ENCODE measurements around the gene CENPE.
"Not testable (repeated sequence)": the region's sequence is repeated elsewhere in the genome, so short reads cannot be mapped to it uniquely, and the experiment has no call there.

Gene CENPE, protein sequence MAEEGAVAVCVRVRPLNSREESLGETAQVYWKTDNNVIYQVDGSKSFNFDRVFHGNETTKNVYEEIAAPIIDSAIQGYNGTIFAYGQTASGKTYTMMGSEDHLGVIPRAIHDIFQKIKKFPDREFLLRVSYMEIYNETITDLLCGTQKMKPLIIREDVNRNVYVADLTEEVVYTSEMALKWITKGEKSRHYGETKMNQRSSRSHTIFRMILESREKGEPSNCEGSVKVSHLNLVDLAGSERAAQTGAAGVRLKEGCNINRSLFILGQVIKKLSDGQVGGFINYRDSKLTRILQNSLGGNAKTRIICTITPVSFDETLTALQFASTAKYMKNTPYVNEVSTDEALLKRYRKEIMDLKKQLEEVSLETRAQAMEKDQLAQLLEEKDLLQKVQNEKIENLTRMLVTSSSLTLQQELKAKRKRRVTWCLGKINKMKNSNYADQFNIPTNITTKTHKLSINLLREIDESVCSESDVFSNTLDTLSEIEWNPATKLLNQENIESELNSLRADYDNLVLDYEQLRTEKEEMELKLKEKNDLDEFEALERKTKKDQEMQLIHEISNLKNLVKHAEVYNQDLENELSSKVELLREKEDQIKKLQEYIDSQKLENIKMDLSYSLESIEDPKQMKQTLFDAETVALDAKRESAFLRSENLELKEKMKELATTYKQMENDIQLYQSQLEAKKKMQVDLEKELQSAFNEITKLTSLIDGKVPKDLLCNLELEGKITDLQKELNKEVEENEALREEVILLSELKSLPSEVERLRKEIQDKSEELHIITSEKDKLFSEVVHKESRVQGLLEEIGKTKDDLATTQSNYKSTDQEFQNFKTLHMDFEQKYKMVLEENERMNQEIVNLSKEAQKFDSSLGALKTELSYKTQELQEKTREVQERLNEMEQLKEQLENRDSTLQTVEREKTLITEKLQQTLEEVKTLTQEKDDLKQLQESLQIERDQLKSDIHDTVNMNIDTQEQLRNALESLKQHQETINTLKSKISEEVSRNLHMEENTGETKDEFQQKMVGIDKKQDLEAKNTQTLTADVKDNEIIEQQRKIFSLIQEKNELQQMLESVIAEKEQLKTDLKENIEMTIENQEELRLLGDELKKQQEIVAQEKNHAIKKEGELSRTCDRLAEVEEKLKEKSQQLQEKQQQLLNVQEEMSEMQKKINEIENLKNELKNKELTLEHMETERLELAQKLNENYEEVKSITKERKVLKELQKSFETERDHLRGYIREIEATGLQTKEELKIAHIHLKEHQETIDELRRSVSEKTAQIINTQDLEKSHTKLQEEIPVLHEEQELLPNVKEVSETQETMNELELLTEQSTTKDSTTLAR (N-terminal part only)

DNA sequence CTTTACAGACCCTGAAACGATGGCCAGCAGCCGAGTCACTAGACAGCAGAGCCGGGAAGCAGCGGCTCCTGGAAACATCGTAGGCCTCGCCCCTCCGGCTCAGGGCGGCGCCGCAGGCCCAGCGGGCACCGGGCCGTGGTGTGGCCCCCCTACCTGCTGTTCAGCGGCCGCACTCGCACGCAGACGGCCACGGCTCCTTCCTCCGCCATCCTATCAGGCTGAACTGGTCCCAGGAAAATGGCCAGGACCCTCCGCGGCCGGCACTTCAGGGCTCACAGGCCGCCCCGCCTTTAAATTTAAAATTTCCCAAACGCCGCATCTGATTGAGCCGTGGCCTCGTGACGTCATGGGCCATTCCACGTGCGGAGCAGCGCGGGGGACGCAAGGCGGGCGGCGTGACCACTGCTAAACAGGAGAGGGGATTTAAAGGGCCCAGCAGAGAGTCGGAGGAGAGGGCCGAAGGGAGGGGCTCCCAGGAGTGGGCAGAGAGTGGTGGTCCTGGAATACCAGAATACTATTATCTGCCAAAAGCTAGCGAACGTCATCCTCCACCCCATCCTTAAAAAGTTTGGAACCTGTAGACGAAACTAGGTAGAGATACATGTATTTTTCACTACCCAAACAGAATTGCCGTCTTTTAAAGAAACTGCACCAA lies at the start of gene CENPE:
CENPE (minus strand) TSS at position 233 of the 655 bp plus-strand sequence; CDS start at position 209, 24 bp downstream.
- peak within 1 kb of the TSS; percentile 78 for H3K4me3 ChIP-seq (ENCODE audit: low read length)
- TF ChIP-seq, protein P1, sequence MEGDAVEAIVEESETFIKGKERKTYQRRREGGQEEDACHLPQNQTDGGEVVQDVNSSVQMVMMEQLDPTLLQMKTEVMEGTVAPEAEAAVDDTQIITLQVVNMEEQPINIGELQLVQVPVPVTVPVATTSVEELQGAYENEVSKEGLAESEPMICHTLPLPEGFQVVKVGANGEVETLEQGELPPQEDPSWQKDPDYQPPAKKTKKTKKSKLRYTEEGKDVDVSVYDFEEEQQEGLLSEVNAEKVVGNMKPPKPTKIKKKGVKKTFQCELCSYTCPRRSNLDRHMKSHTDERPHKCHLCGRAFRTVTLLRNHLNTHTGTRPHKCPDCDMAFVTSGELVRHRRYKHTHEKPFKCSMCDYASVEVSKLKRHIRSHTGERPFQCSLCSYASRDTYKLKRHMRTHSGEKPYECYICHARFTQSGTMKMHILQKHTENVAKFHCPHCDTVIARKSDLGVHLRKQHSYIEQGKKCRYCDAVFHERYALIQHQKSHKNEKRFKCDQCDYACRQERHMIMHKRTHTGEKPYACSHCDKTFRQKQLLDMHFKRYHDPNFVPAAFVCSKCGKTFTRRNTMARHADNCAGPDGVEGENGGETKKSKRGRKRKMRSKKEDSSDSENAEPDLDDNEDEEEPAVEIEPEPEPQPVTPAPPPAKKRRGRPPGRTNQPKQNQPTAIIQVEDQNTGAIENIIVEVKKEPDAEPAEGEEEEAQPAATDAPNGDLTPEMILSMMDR (IDR thresholded peaks at IDR 0.05; ENCODE audit: insufficient read depth, low read depth, low read length, missing control alignments) = no peak
- DNase-seq (ENCODE audit: low read depth) = peak; percentile 88

DNA sequence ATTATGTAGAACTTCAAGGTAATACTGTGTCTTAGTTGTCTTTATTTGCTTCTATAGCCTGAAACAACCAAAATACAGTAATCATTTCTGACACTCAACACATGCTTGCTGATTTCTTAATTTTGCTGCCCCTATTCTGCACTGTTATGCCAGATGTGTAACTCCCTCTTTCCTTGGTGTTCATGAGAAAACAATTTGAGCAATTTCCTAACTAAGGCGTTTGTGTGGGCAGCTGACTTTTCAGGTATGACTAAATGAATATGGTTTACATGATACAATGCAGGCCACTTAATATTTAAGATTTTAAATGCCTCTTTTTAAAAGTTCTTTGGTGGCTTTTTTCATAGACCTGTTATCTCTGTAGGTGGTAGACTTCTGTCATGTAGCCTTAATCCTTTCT lies 46.1 kb upstream of the CENPE start:
- no peak overlapping the region for H3K4me3 ChIP-seq (ENCODE audit: low read length)
- TF ChIP-seq, protein P1 (IDR thresholded peaks at IDR 0.05; ENCODE audit: insufficient read depth, low read depth, low read length, missing control alignments) = no peak
- DNase-seq (ENCODE audit: low read depth) = peak; percentile 62

DNA sequence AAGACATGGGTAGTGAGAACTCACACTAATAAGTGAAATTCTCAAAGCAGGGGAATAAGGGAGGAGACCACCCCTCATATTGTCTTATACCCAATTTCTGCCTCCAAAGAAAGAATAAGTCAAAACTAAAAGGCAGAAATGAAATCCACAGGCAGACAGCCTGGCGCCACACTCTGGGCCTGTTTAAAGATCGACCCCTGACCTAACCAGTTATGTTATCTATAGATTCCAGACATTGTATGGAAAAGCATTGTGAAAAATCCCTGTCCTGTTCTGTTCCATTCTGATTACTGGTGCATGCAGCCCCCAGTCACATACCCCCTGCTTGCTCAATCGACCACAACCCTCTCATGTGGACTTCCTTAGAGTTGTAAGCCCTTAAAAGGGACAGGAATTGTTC lies 32.8 kb upstream of the CENPE start:
- not testable (repeated sequence) for DNase-seq (ENCODE audit: low read depth); H3K4me3 ChIP-seq (ENCODE audit: low read length)

DNA sequence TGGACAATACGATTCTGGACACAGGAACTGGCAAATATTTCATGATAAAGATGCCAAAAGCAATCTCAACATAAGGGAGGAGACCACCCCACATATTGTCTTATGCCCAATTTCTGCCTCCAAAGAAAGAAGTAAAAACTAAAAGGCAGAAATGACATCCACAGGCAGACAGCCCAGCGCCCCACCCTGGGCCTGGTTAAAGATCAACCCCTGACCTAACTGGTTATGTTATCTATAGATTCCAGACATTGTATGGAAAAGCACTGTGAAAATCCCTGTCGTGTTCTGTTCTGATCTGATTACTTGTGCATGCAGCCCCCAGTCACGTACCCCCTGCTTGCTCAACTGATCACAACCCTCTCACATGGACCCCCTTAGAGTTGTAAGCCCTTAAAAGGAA lies 25.4 kb upstream of the CENPE start:
- DNase-seq (ENCODE audit: low read depth); H3K4me3 ChIP-seq (ENCODE audit: low read length): not testable (repeated sequence)

DNA sequence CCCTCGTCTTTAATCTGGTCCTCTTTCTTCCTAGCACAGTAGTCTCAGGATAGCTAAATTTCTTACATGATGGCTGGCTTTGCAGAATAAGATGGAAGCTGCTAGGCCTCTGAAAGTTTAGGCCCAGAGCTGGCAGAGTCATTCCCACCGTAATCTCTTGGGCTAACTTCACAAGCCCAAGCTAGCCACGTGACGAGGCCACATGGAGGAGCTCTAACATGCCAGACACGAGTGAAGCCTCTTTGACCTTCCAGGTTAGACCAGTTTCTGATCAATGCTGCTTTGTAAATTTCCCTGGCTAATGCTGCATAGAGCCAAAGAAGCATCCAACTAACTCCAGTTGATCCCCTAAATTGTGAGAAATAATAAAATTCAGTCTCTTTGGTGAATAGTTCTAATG lies 9.5 kb upstream of the CENPE start:
- TF ChIP-seq, protein P1 (IDR thresholded peaks at IDR 0.05; ENCODE audit: insufficient read depth, low read depth, low read length, missing control alignments) = peak; percentile 33
- DNase-seq (ENCODE audit: low read depth) = peak; percentile 46

DNA sequence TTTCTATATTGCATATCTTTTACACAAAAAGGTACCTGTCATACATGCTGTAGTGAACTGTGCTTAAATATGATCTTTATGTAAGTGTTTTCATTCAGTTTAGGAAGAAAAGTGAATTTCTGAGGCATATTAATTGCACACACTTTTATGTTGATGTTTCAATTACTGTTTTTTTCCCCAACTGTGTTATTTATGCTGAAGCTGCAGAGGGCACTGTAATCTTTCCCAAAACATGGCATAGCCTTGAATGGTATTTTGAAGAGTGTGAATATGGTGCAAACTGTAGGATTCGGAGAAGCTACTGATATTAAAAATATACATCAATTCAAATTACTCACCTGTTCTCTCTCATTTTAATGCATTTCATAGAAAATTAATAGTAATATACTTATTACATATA lies 6.0 kb upstream of the CENPE start:
- TF ChIP-seq, protein P1 (IDR thresholded peaks at IDR 0.05; ENCODE audit: insufficient read depth, low read depth, low read length, missing control alignments) = peak; percentile 63
- H3K4me3 ChIP-seq (ENCODE audit: low read length) = no peak overlapping the region
- peak; percentile 48 for DNase-seq (ENCODE audit: low read depth)

More for the DNA sequence above, 9.5 kb upstream of the CENPE start:
- H3K4me3 ChIP-seq (ENCODE audit: low read length) = no peak overlapping the region

DNA sequence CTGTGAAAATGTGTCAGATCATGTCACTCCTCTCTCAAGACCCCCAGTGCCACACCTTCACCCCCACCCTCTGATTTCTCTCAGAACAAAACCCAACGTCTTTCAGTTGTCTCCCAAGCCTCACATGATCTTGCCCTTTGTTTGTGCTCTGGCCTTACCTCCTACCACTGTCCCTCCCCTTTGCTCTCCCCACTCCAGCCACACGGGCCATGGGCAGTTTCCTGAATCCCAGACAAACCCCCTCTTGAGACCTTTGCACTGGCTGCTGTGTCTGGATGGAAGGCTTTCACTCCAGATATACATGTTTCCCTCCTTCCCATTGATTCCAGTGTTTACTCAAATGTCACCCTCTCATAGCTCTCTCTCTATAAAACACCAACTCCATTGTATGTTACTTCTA lies 3.6 kb upstream of the CENPE start:
- no peak overlapping the region for H3K4me3 ChIP-seq (ENCODE audit: low read length)
- no peak for DNase-seq (ENCODE audit: low read depth)
- TF ChIP-seq, protein P1 (IDR thresholded peaks at IDR 0.05; ENCODE audit: insufficient read depth, low read depth, low read length, missing control alignments) = no peak

Data from epithelial cell of esophagus (primary cell).